GM18861 (cell line): Measurements from ENCODE around the gene SKA3.
"Not testable (repeated sequence)": the region's sequence is repeated elsewhere in the genome, so short reads cannot be mapped to it uniquely, and the experiment has no call there.

ENCODE experiments used
- ATAC-seq: cut with Tn5 transposase; IDR thresholded peaks from one replicate; pipeline ENCODE4 v1.9.1; 2021; ENCODE audit not compliant: unreplicated experiment

SKA3 gene

DNA sequence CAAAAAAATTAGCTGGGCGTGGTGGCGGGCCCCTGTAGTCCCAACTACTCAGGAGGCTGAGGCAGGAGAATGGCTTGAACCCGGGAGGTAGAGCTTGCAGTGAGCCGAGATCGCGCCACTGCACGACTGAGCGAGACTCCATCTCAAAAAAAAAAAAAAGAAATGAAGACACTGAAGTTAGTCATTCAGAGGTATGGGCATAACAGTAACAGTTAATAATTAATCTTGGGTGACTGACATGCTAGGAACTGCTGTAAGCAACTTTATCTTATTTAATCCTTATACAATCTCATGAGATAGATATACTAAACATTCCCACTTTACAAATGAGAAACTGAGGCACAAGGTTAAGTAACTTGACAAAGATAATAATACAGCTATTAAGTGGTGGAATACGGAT lies 4.9 kb downstream of the SKA3 start:
- ATAC-seq = no peak

DNA sequence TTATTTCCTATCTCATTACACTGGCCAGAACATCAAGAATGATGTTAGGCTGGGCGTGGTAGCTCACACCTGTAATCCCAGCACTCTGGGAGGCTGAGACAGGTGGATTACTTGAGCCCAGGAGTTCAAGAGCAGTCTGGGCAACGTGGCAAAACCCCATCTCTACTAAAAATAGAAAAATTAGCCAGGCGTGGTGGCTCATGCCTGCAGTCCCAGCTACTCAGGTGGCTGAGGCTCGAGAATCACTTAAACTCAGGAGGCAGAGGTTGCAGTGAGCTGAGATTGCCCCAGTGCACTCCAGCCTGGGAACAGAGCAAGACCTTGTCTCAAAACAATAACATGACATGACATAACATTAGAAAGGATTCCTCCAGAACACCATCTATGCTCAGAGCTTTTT lies 10.7 kb downstream of the SKA3 start:
- ATAC-seq = not testable (repeated sequence)

DNA sequence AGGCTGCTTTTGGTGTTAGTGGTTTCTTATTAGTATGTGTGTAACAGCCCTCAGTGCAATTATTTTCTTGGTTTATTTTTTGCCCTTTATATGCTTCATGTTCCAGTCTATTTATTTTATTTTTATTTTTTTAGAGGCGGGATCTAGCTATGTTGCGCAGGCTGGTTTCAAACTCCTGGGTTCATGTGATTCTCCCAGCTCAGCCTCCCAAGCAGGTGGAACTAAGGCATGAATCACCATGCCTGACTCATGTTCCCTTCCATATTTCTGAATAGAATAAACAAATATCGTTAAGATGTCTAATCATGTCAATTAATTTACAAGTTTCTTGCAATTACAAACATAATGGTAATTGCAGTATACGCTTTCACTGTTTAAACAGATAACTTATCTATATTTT lies 11.7 kb downstream of the SKA3 start:
- ATAC-seq = no peak

DNA sequence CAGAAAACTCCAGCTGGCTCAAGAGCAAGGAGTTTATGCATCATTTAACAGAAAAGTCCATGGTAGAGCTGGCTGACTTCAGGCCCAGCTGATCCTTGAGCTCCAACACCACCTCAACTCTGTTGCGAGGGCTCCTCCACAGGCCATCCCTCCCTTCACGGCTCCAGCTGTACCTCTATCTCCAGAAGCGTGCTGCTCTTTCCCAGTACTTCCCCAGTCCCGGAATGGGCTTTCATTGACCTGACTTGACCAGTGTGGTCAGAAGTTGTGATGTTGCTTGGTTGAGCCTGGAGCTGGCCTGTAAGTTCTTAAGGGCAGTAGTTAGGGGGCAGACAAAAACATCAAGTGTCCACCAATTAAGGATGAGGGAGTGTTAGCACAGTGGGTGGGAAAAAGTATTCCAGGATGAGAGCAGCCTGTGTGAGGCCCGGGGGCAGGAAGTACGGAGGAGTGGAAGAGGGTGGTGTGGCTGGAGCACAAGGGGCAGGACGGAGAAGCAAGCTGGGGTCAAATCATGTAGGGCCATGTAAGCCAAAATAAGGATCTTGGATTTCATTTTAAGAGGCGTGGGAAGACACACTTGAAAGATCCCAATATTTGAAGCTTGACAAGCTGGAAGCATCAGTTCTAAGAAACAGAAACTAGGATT lies 24.0 kb downstream of the SKA3 start:
- no peak for ATAC-seq

DNA sequence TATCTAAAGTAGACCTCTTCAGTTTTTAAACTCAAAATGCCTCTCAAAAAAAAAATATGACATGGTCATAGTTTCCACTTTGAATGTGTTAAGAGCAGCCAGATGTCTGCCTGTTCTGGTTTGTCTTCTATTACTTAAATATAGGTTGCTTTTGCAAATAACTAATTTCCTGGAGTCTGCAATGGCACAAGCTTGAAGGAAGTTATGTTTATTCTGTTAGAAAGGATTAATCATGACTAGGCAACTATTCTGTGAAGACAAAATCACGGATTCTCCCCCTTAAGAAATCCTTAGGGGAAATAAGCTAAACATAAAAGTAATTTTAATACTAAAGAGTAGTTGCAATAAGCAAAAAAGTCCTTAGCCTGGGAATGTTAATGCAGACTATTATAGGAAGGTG lies 26.3 kb downstream of the SKA3 start:
- ATAC-seq = no peak

DNA sequence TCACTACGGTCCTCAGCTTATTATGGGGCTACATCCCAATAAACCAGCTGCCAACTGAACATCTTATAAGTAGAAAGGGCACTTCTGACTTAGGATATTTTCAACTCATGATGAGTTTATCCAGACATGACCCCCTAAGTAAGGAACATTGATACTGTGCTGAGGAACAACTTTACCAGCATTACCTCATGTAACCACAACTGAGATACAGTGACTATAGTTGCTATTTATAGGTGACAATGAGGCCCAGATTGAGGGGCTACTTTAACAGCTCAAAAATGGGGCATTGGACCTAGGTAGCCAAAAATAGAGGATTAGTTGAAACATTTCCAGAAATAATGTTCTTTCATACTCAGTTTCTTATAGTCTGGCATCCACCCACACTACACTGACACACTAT lies 26.8 kb downstream of the SKA3 start:
- ATAC-seq = no peak

DNA sequence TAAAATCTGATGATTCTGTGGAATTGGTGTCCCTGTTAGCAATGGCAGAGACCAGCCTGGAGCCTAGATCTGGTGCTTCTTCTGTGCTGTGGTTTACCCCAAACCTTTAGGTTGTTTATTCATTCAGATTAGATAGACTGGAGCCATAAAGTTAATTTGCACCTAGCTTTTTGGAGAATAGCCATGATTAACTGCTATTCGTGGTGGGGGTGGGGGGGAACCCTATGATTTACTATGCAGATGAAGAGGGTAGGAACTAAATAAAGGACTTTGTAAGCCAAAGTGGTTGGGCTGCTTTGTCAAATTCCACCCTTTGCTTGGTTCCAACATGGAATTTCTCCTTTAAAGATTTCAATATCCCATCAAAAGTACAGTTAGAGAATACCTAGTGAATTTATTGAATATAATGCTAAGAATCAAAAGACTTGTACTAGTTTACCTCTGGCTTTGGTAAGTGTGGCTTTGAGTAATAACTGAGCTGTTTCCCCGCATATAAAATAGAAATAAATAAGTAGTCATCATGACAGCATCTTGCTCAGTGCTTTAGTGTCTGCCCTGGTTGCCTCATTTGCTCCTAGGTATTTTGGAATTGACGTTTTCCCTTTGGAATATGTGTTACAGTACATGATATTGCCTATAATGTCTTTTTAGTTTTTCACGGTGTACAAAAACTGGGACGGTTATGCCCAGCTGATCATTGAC lies 27.6 kb downstream of the SKA3 start:
- no peak for ATAC-seq

DNA sequence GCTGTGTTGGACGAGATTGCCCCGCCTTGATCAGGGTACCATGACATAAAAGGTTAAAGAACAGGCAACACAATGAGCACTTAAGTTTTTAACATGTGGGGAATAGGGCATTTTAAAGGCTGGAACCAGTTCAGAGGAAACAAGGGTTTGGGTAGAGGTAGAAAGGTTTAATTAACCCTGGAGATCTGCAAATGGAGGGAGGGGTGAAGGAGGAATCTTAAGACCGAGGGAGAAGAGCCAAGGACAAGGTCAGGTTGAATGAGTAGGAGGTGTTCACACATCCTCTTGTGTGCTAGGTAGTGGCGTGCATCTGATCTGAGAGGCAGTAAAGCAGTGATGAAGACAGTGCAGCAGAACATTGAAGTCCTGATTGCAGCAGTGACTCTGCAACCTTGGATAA lies 28.5 kb downstream of the SKA3 start:
- ATAC-seq = no peak

DNA sequence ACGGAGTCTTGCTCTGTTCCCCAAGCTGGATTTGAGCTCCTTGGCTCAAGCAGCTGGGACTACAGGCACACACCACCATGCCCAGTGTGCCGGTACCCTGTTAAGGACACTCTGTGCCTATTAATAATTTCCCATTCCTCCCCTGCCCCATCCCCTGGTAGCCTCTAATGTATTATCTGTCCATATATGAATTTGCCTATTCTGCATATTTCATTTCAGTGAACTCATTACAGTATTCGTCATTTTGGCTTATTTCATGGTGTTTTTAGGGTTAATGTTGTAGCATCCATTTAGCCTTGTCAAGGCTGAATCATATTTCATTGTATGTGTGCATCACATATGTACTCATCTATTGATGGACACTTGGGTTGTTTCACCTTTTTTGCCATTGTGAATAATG lies 33.6 kb downstream of the SKA3 start:
- ATAC-seq = no peak

DNA sequence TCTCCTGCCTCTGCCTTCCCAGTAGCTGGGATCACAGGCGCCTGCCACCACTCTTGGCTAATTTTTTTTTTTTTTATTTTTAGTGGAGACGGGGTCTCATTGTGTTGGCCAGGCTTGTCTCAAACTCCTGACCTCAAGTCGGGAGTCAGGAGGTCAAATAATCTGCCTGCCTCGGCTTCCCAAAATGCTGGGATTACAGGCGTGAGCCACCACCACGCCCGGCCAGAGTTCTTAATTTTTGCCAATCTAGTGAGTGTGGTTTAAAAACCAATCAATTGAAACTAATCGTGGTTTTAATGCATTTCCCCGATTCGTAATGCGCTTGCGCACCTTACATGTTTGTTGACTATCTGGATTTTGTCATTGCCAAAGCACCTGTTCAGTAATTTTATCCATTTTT lies 37.0 kb downstream of the SKA3 start:
- ATAC-seq = no peak

DNA sequence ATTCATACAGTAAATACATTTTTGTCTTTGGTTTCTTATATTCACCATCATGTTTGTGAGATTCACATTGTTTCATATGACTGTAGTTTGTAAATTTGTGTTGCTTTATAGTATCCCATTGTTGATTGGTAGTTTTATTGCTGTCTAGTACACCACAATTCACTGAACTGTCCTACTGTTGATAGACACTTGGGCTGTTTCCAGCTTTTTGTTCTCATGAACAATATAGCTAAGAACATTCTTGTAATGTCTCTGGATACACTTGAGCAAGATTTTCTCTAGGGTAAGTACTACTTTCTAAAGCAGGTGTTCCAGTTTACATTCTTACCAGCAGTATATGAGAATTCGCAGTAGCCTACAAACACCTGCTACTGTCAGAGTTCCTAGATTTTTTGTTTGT lies 37.8 kb downstream of the SKA3 start:
- no peak for ATAC-seq

DNA sequence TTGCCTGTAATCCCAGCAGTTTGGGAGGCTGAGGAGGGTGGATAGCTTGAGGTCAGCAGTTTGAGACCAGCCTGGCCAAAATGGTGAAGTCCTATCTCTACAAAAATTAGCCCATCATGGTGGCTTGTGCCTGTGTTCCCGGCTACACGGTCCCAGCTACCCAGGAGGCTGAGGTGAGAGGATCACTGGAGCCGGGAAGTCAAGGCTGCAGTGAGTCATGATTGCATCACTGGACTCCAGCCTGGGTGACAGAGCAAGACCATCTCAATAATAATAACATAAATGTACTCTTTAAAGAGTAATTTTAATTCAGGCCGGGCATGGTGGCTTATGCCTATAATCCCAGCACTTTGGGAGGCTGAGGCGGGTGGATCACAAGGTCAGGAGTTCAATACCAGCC lies 38.7 kb downstream of the SKA3 start:
- no peak for ATAC-seq

DNA sequence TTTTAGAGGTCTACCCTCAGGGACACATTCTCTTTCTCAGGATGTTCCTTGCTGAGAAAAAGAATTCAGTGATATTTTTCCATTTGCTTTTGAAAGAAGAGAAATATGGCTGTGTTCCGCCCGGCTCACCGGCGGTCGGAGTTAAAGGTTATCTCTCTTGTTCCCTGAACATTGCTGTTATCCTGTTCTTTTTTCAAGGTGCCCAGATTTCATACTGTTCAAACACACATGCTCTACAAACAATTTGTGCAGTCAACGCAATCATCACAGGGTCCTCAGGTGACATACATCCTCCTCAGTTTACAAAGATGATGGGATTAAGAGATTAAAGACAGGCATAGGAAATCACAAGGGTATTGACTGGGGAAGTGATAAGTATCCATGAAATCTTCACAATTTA lies 40.5 kb downstream of the SKA3 start:
- not testable (repeated sequence) for ATAC-seq

DNA sequence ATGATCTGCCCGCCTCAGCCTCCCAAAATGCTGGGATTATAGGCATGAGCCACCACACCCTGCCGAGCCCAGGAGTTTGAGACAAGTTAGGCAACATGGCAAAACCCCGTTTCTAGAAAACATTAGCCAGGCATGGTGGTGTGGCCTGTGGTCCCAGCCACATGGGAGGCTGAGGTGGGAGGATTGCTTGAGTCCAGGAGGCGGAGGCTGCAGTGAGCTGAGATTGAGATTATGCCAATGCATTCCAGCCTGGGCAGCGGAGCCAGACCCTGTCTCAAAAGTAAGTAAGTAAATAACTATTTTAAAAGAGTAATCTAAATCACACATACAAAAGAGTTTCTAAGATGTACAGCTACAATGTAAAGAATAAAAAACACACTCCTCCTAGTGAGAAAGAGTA lies 41.9 kb downstream of the SKA3 start:
- no peak for ATAC-seq

DNA sequence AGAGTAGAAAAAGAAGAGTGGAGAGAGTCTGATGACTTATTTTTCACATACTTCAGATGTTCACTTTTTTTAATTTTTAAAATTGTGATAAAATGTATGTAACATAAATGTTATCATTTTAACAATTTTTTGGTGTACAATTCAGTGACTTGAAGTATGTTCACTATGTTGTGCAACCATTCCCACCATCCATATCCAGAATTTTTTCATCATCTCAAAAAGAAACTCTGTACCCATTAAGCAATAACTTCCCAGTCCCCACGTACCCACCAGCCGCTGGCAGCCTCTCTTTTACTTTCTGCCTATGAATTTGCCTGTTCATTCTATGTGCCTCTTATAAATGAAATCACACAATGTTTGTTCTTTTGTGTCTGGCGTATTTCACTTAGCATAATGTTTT lies 43.3 kb downstream of the SKA3 start:
- ATAC-seq = no peak

DNA sequence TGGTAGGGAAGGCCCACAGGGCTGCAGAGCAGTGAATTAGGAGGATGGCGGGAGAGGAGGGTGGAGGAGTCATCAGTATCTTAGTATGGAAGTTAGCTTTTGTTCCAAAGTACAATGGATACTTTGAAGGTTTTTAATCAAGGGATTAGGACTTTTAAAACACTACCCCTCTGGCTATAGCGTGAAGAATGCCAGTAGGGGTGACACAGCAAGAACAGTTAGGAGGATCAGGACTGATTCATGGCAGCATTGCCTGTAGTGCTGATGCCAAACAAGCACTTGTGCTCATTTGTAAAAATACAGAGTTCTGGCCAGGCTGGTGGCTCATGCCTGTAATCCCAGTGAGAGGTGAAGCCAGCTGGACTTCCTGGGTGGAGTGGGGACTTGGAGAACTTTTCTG lies 46.2 kb downstream of the SKA3 start:
- ATAC-seq = no peak

DNA sequence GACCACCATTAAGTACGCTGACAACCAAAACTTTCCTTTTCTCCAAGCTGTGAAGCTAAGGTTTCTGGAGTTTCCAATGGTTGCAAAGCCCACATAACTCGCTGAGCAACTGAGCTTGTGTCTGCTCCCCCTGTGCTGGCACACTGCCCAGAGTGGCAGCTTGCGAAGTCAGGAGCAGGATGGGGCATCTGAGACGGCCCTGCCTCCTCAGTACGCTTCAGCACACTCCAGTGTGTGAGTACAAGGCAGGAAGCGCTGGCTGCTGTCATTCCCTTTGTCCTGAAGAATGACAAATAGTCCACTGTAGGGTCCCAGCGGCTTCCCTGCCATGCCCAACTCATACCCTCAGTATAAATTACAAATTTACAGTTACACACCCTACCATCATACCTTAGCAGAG lies 51.5 kb downstream of the SKA3 start:
- ATAC-seq = no peak

DNA sequence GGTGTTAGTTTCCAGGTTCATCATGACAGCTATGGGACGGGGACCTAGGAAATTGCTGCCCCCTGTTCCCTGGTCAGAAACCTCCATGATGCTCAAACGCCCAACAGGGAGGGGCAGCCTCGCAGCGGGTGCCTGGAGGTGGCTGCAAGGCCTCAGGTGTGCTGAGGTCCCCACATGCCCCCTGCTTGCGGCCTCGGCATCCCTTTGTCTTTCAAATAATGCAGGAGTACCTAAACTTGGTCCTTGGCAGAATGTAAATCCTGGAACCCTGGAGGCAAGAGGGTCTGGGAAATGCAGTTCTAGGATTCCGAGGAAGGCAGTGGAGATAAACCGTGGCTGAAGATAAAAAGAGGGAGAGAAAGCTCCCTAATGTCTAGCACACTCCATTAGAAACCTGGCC lies 52.4 kb downstream of the SKA3 start:
- ATAC-seq = no peak

DNA sequence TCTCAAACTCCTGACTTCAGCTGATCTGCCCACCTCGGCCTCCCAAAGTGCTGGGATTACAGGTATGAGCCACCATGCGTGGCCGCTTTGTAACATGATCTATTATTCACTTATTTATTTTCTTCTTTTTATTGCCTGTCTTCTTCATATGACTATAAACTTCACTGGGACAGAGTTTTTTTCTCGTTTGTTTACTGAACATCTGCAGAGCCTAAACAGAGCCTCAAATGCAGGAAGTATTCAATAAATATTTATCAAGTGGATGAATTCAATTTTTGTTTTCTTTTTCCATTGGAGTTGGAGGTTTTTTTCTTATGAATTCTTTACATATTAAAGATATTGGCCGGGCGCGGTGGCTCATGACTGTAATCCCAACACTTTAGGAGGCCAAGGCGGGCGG lies 54.7 kb downstream of the SKA3 start:
- no peak for ATAC-seq

DNA sequence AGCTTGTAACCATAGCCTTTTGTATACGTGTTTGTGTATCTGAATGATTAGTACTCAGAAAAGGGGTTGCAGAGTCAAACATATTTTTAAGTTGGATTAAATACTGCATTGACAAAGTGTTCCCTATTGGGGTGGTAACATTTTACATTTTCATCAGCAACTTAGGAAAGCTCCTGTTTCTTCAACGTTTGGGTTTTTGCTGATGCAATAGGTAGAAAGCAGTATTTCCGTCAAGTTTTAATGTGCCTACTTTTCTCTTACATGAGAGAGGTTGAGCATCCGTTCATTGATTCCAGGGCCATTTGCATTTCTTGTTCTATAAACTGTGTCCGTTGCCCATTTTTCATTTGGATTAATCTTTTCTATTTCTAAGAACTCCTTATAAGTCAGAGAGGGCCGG lies 56.2 kb downstream of the SKA3 start:
- ATAC-seq = no peak

DNA sequence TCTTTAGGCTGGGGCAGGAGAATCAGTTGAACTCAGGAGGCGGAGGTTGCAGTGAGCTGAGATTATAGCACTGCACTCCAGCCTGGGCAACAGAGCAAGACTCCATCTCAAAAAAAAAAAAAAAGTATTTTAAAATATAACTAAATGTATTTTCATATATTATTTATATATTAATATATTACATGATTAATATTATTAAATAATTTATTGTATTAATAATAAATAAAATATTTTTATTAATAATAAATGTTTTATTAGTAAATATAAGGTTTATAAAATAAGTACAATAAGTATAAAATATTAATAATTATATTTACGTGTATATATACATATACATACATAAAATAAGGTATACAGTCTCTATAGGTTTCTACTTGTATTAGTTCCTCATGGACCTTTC lies 56.8 kb downstream of the SKA3 start:
- no peak for ATAC-seq

DNA sequence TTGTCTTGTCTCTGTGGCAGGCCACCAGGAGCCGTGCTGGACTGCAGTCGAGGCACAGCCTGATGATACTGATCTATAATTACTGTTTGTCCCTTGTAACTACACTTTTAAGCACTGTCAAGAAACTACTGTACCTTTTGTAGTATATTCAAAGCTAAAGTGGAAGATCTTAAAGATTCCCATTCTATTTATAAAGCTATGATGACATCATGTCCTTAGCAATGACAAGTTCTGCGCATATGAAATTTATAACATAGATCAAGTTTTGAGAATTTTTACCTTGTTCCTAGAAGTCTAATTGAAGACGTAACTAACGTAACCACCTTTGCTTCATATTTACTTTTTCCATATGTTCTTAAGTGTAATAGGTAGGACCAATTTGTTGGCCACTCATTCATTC lies 58.2 kb downstream of the SKA3 start:
- ATAC-seq = no peak
